ENCODE data around the gene KDM4B. TPM values are rescaled to one million over a fixed set of nuclear protein-coding genes. Genes with fewer than 3 reads are reported as not detected.

KDM4B gene
- total RNA-seq, 4 donors from 2014 or later, result 29.2 to 43.8 (median 38.7) TPM

DNA sequence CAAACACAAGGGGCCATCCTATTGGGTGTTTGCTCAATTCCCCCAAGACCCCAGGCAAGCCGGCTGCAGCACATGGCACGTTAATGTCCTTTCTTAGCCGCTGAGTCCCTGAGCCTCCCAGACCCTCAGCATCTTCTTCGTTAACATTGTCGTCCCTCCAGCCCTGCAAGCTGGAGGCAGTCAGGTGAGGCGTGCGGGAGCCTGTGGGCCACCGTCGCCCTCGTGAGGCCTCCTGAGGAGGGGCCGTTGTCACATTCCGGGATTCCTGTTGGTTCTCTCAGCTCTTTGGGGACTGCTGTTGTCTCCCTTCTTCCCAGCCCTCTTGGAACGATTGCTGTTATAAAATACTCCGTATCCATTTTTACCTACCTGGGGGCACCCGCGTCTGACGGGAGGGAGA is 140.6 kb downstream of the KDM4B start:
- peaks cover 0 to 20% (median 0%) of the 10 kb centered on the region in 3 donors for H3K4me1 ChIP-seq
- ATAC-seq, result no peak
- no peaks in the 10 kb centered on the region for H3K9me3 ChIP-seq
- no peak overlapping the region for H3K27ac ChIP-seq
- H3K36me3 ChIP-seq, result peaks cover 0 to 87% of the 10 kb centered on the region in 2 donors
- no peaks in the 10 kb centered on the region for H3K27me3 ChIP-seq
- WGBS, 2 donors (ENCODE audit: low coverage in 1 of 2), result 61 to 80% methylated on average over 2 to 3 of the region's 17 CpGs
- H3K4me3 ChIP-seq, result no peak overlapping the region
- TF ChIP-seq, protein P1, sequence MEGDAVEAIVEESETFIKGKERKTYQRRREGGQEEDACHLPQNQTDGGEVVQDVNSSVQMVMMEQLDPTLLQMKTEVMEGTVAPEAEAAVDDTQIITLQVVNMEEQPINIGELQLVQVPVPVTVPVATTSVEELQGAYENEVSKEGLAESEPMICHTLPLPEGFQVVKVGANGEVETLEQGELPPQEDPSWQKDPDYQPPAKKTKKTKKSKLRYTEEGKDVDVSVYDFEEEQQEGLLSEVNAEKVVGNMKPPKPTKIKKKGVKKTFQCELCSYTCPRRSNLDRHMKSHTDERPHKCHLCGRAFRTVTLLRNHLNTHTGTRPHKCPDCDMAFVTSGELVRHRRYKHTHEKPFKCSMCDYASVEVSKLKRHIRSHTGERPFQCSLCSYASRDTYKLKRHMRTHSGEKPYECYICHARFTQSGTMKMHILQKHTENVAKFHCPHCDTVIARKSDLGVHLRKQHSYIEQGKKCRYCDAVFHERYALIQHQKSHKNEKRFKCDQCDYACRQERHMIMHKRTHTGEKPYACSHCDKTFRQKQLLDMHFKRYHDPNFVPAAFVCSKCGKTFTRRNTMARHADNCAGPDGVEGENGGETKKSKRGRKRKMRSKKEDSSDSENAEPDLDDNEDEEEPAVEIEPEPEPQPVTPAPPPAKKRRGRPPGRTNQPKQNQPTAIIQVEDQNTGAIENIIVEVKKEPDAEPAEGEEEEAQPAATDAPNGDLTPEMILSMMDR (IDR thresholded peaks at IDR 0.05), result no peak
- TF ChIP-seq EP300 (IDR thresholded peaks at IDR 0.05), result no peak
- TF ChIP-seq POLR2AphosphoS5 (IDR thresholded peaks at IDR 0.05), result no peak
- no peak for TF ChIP-seq POLR2A (IDR thresholded peaks at IDR 0.05)

DNA sequence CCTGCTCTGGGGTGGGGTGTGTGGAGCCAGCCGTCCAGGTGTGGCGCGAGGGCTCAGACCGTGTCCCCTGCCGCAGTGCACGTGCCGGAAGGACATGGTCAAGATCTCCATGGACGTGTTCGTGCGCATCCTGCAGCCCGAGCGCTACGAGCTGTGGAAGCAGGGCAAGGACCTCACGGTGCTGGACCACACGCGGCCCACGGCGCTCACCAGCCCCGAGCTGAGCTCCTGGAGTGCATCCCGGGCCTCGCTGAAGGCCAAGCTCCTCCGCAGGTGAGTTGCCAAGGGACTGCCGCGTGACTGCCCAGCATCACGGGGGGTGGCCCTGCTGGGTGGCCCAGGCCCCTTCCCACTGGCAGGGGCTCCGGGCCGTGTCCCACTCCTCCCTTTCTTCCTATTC is 141.6 kb downstream of the KDM4B start:
- H3K27me3 ChIP-seq, result no peaks in the 10 kb centered on the region
- no peak for ATAC-seq
- peaks cover 0 to 10% (median 0%) of the 10 kb centered on the region in 3 donors for H3K4me1 ChIP-seq
- no peak overlapping the region for H3K27ac ChIP-seq
- H3K4me3 ChIP-seq, result no peak overlapping the region
- H3K36me3 ChIP-seq, result peaks cover 0 to 97% of the 10 kb centered on the region in 2 donors
- WGBS, 2 donors (ENCODE audit: low coverage in 1 of 2), result 90 to 100% methylated on average over 2 of the region's 27 CpGs
- TF ChIP-seq, protein P1 (IDR thresholded peaks at IDR 0.05), result no peak
- TF ChIP-seq POLR2AphosphoS5 (IDR thresholded peaks at IDR 0.05) (no peak), EP300 (IDR thresholded peaks at IDR 0.05) (no peak), POLR2A (IDR thresholded peaks at IDR 0.05) (no peak)
- no peaks in the 10 kb centered on the region for H3K9me3 ChIP-seq

- Histone ChIP-seq H3K36me3 (peaks cover 0 to 99% of the 10 kb centered on the region in 2 donors), H3K9me3 (no peaks in the 10 kb centered on the region), H3K4me1 (peaks cover 0 to 7% (median 0%) of the 10 kb centered on the region in 3 donors), H3K4me3 (no peak overlapping the region), H3K27ac (no peak overlapping the region), H3K27me3 (no peaks in the 10 kb centered on the region)
- TF ChIP-seq POLR2AphosphoS5 (IDR thresholded peaks at IDR 0.05), result no peak
- TF ChIP-seq, protein P1 (IDR thresholded peaks at IDR 0.05), result no peak
- no peak for TF ChIP-seq POLR2A (IDR thresholded peaks at IDR 0.05)
- TF ChIP-seq EP300 (IDR thresholded peaks at IDR 0.05), result no peak
- WGBS, 2 donors (ENCODE audit: low coverage in 1 of 2), result no CpG with 5 or more reads among the region's 21 CpGs
- ATAC-seq, result no peak
Observed at GRCh38 chr19:5111051-5111450, 142.1 kb downstream of the KDM4B start.

DNA sequence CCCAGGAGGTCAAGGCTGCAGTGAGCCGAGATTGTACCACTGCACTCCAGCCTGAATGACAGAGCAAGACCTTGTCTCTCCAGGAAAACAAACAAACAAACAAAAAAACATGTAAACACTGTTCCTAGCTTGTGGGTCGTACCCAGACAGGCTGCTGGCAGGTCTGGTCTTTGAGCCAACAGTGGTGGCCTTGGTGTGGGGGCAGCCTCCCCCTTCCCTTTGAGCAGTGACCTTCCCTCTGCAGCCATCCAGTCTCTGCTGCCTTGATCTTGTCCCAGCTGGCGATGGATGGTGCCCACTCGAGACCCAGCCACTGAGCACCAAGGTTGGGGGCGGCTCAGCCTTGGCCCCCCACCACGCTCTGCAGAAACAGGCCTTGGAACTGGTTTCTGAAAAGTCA is 143.3 kb downstream of the KDM4B start:
- Histone ChIP-seq H3K27ac (no peak overlapping the region), H3K36me3 (peaks cover 0 to 99% of the 10 kb centered on the region in 2 donors), H3K27me3 (no peaks in the 10 kb centered on the region), H3K4me1 (peaks cover 0 to 7% (median 0%) of the 10 kb centered on the region in 3 donors), H3K9me3 (no peaks in the 10 kb centered on the region), H3K4me3 (no peak overlapping the region)
- 80 to 100% methylated on average over 1 of the region's 6 CpGs for WGBS, 2 donors (ENCODE audit: low coverage in 1 of 2)
- TF ChIP-seq POLR2A (IDR thresholded peaks at IDR 0.05) (no peak), POLR2AphosphoS5 (IDR thresholded peaks at IDR 0.05) (no peak), EP300 (IDR thresholded peaks at IDR 0.05) (no peak)
- TF ChIP-seq, protein P1 (IDR thresholded peaks at IDR 0.05), result no peak
- ATAC-seq, result no peak

Data from gastroesophageal sphincter (tissue), 4 donors.